BE2C (cell line): Measurements from ENCODE around the gene PDCD1.

ENCODE experiments used
- DNase-seq: peaks from one replicate; pipeline ENCODE4 v3.0.0-alpha.2; 2020
- H3K27me3 ChIP-seq: fragments of 250-450 bp; sonication (Bioruptor Pico); 2 replicates; pipeline ENCODE4 v1.5.1; 2020; ENCODE audit warnings: mild to moderate bottlenecking
- H3K36me3 ChIP-seq: fragments of 250-450 bp; sonication (Bioruptor Pico); 2 replicates; pipeline ENCODE4 v1.5.1; 2020; ENCODE audit warnings: mild to moderate bottlenecking
- H3K4me1 ChIP-seq: fragments of 250-450 bp; sonication (Bioruptor Pico); 2 replicates; pipeline ENCODE4 v1.5.1; 2020
- H3K4me3 ChIP-seq: 2 replicates; pipeline ENCODE4 v1.5.1; 2011; ENCODE audit warnings: low read depth, low read length
- H3K9me3 ChIP-seq: fragments of 250-450 bp; sonication (Bioruptor Pico); 2 replicates; pipeline ENCODE4 v1.5.1; 2020
- CTCF ChIP-seq: IDR thresholded peaks from 2 replicates; pipeline ENCODE4 v1.5.1; 2012; ENCODE audit warnings: mild to moderate bottlenecking, low read depth, low read length

PDCD1 gene

GRCh38 chr2:241855888-241856422 is 2.7 kb downstream of the PDCD1 start:
- no peak for TF ChIP-seq CTCF
- Histone ChIP-seq H3K27me3 (no peaks in the 10 kb centered on the region), H3K36me3 (no peaks in the 10 kb centered on the region), H3K4me1 (peaks cover 22% of the 10 kb centered on the region), H3K4me3 (no peak overlapping the region), H3K9me3 (no peaks in the 10 kb centered on the region)
- DNase-seq: peak; percentile 7

- no peaks in the 10 kb centered on the region for H3K9me3 ChIP-seq
- peaks cover 18% of the 10 kb centered on the region for H3K4me1 ChIP-seq
- peak; percentile 19 for DNase-seq
- no peak overlapping the region for H3K4me3 ChIP-seq
- H3K27me3 ChIP-seq: no peaks in the 10 kb centered on the region
- no peak for TF ChIP-seq CTCF
- H3K36me3 ChIP-seq: no peaks in the 10 kb centered on the region
These were observed 3.3 kb downstream of the PDCD1 start for GRCh38 chr2:241855245-241855887.

- H3K4me1 ChIP-seq: peaks cover 15% of the 10 kb centered on the region
- DNase-seq: peak; percentile 15
- no peaks in the 10 kb centered on the region for H3K27me3 ChIP-seq
- TF ChIP-seq CTCF: no peak
- no peak overlapping the region for H3K4me3 ChIP-seq
- H3K9me3 ChIP-seq: no peaks in the 10 kb centered on the region
- H3K36me3 ChIP-seq: no peaks in the 10 kb centered on the region
These were observed 4.1 kb downstream of the PDCD1 start for GRCh38 chr2:241854342-241855244.

- peak; percentile 32 for DNase-seq
- Histone ChIP-seq H3K36me3 (no peaks in the 10 kb centered on the region), H3K9me3 (no peaks in the 10 kb centered on the region), H3K4me3 (no peak overlapping the region), H3K4me1 (peaks cover 16% of the 10 kb centered on the region), H3K27me3 (no peaks in the 10 kb centered on the region)
- TF ChIP-seq CTCF: no peak
These were observed 4.9 kb downstream of the PDCD1 start for GRCh38 chr2:241853651-241854341.

- Histone ChIP-seq H3K4me3 (no peak overlapping the region), H3K9me3 (no peaks in the 10 kb centered on the region), H3K27me3 (no peaks in the 10 kb centered on the region), H3K4me1 (peaks cover 16% of the 10 kb centered on the region), H3K36me3 (no peaks in the 10 kb centered on the region)
- DNase-seq: no peak
- TF ChIP-seq CTCF: no peak
These were observed 5.6 kb downstream of the PDCD1 start for GRCh38 chr2:241852981-241853631.
